NCI-H128 (cell line): ENCODE data around the gene FAM163A.
"Not testable (repeated sequence)": the region's sequence is repeated elsewhere in the genome, so short reads cannot be mapped to it uniquely, and the experiment has no call there.

Experiments
- DNase-seq: peaks from one replicate; lab custom pipeline; 2025; ENCODE audit not compliant: unreplicated experiment; lab: John Stamatoyannopoulos, UW

Gene FAM163A

GRCh38 chr1:179786815-179787685 is 44.0 kb downstream of the FAM163A start:
- DNase-seq = no peak

GRCh38 chr1:179788259-179788658 is 45.2 kb downstream of the FAM163A start:
- no peak for DNase-seq

GRCh38 chr1:179793281-179793680 is 50.2 kb downstream of the FAM163A start:
- no peak for DNase-seq

DNA sequence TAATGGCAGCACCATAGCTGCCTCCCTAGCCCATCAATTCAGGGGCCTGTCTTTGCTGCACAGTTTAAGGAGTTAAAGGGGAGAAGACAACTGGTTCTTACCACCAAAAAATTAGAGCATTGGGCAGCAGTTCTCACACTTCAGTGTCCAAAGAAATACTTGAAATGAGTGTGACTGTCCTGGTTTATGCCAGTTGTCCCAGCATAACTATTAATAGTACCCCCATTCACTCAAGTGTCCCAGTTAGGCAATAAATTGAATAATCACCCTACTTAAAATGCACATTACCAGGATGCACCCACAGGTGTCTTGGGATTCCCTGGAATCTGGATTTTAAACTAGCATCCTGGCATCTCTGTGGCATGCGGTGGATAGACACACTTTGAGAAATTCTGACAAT is 51.1 kb downstream of the FAM163A start:
- DNase-seq = no peak

DNA sequence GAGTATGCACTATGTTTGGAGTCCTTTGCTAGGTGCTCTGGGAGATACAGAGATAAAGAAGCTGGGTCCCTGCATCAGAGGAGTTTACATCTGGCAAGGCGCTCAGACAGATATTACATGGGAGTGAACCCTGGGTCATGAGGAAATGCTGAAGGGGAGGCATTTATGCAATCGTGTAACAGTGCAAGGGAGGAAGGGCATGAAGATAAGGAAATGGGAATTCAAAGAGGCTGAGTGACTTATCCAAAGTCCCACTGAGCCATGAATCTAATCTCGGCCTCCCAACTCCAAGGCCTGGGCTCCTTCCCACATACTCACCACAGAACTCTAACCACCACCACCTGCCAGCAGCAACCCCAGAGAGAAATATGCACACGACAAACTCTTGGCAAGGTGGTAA is 51.6 kb downstream of the FAM163A start:
- no peak for DNase-seq

DNA sequence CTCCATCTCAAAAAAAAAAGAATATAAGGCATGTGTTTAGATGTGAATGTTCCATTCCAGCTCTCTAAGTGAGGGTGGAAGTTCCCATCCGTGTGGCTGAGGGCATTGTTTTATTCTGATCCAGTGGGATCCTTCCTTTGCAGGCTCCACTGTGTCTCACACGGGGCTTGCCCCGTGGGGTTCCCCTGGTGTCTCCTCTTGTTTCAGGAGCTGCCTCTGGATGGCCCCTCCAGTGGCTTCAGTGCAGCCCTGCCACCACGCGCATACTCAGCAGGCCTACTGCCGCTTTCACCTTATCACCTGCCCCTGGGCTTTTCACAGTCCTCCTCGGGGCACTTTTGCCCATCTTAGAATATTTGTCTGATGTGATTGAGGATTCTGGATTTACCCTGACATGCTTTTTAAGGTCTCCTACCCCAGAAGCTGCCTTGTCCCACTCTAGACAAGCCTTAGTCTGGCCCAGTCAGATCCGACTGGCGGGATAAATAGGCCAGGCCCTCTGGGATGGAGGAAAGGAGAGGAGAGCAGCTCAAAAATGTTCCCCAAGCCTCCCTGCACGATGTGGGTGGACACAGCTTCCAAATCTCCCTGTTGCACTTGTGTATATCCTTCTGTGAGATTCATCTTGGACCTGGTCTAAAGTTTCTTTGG is 55.2 kb downstream of the FAM163A start:
- no peak for DNase-seq

DNA sequence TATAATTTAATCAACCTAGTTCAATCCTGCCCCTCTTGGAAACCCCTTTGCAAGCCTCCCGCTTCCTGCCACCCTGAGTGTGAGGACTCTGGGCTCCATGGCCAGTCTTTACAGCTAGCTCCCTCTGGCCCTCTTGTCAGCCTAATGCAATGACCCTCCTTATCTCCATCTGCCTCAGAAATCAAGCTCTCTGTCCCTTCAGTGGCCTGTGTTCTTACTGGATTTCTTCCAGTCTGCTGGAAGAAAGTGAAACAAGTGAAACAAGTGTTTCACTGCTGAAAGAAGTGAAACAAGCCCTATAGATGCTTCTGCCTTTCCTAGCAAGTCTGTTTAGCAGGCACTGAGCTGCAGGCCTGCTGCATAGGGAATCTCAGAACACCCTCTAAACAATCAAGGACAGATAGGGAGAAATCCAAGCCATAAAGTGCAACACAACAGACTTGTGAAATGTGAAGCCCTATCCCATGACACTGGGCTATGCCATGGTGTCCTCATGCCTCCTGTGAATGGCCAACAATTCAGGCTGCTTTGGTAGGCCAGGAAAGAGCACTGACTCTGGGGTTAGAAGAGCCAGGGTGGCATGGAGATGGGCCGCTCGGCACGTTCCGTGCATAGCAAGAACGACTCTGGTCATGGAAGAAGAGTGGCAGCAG is 55.9 kb downstream of the FAM163A start:
- DNase-seq = no peak

DNA sequence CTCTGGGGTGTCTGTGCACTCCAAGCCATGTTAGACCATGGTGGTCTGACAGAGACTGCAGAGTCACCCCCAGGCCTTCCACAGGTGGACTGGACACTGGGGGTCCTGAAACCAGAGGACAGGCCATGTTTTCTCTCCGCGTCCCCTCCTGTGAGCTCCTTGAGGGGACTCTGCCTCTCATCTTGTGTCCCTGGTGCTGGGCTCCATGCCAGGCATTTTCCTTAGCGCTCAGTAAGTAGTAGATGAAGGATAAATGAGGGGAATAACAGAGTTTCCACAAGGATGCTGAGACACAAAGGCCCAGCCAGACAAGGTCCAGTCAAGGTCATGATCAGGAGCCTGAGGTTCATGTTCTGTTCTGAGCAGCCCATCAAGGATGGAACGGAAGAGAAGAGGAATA is 57.4 kb downstream of the FAM163A start:
- no peak for DNase-seq

GRCh38 chr1:179803104-179803503 is 60.0 kb downstream of the FAM163A start:
- DNase-seq = no peak

DNA sequence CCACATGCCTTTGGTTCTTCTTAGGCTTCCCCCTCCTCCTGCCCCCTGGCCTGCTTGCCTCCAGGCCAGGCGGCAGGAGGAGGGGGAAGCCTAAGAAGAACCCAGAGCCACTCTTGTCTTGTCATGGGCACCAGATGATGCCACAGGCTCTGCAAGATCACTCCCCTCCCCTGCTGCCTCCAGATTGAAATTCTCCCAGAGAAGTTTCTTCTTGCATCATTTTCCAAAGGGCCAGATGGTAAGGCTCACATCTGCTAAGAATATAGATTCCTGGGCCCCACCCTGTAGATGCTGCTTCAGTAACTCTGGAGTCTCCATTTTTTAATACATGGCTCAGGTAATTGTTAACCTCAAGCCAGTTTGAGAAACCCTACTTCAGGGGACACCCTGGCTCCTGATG is 60.8 kb downstream of the FAM163A start:
- no peak for DNase-seq

- not testable (repeated sequence) for DNase-seq
Observed at GRCh38 chr1:179804417-179804816, 61.3 kb downstream of the FAM163A start.

DNA sequence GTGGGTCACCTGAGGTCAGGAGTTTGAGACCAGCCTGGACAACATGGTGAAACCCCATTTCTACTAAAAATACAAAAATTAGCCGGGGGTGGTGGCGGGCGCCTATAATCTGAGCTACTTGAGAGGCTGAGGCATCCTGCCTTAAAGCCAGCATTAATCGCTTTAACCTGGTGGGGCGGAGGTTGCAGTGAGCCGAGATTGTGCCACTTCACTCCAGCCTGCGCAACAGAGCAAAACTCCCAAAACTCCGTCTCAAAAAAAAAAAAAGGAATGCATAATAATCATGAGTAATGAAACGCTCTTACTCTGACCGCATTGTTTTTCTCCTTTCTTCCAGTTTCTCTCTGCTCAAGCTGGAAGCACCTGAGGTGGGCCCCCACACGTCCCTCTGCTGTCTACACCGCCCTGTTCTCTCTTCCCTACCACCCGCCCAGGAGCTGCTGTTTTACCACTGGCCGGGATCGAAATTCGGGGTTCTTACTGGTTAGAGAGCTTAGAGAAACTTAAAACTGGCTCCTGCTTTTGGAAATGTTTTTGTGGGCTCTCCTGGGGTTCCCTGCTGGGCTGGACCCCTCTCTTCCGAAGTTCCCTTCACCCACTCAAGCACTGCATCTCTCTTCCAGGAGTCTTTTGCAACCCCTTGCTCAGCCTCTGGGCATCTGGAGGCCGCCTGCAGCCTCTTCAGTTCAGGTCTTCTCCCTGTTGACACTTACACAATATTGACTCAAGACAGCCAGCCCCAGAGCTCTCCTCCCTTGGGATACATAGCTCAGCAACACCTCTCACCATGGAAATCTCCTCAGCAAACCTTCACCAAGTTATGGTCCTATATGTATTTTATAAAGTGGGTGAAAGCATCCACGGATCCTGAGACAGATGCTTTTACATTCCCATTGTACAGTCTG is 62.5 kb downstream of the FAM163A start:
- DNase-seq = no peak

- no peak for DNase-seq
Observed at GRCh38 chr1:179806333-179806732, 63.2 kb downstream of the FAM163A start.

DNA sequence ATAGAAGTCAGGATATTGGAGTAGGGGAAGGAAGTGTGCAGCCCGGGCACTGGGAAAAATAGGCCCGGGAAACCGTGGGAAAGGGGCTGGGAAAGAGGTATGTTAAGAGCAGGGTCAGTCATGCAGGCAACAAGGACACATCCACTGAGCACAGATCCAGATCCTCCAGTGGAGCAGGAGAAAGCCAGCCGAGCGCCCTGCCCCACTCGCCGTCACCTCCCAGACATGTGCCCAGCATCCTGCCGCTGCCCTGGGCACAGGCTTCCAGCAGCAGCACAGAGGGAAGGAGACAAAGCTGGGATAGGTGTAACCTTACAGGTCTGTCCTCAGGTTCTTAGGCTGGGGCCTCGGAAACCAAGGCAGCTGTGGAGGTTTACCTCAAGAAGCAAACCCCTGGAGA is 64.2 kb downstream of the FAM163A start:
- DNase-seq = no peak

- DNase-seq = no peak
Observed at GRCh38 chr1:179807691-179808485, 64.8 kb downstream of the FAM163A start.

DNA sequence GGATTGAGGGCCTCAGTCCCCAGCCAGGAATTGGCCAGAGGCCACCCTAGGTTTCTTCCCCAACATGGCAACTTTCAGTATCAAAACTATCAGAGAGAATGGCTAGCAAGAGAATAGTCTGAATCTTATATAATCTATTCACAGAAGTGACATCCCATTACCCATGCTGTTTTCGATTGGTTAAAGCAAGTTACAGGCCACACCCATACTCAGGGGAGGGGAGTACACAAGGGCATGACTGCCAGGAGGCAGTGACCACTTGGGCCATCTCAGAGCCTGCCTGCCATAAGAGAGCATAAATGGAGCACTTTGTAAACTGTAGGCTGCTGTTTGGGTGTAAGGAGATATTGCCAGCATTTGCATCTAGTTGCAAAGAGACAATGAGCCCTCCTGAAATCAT is 65.4 kb downstream of the FAM163A start:
- no peak for DNase-seq

GRCh38 chr1:179809506-179810366 is 66.6 kb downstream of the FAM163A start:
- peak; percentile 37 for DNase-seq

GRCh38 chr1:179810367-179810715 is 67.2 kb downstream of the FAM163A start:
- DNase-seq = no peak
